GM10266 (cell line): ENCODE results near the gene SCNN1B.
"Not testable (repeated sequence)": the region's sequence is repeated elsewhere in the genome, so short reads cannot be mapped to it uniquely, and the experiment has no call there.

Source experiments
- DNase-seq: peaks from one replicate; pipeline ENCODE4 v3.0.0; 2012; ENCODE audit errors: extremely low spot score
- CTCF ChIP-seq: IDR thresholded peaks from 2 replicates; pipeline ENCODE4 v1.5.1; 2012; ENCODE audit warnings: mild to moderate bottlenecking, low read depth; ENCODE audit not compliant: control insufficient read depth, insufficient read depth; ENCODE audit errors: missing control alignments

SCNN1B gene

GRCh38 chr16:23365602-23366240 is 63.6 kb downstream of the SCNN1B start:
- TF ChIP-seq CTCF: no peak

GRCh38 chr16:23366341-23366740 is 64.2 kb downstream of the SCNN1B start:
- not testable (repeated sequence) for DNase-seq

More at GRCh38 chr16:23365602-23366240, 63.6 kb downstream of the SCNN1B start:
- no peak for DNase-seq

- no peak for TF ChIP-seq CTCF
- no peak for DNase-seq
Measured at GRCh38 chr16:23367564-23367963, 65.5 kb downstream of the SCNN1B start.

- no peak for DNase-seq
- TF ChIP-seq CTCF: no peak
Measured at GRCh38 chr16:23367988-23368387, 65.9 kb downstream of the SCNN1B start.

GRCh38 chr16:23368469-23368868 is 66.4 kb downstream of the SCNN1B start:
- no peak for DNase-seq
- no peak for TF ChIP-seq CTCF

- no peak for DNase-seq
- TF ChIP-seq CTCF: no peak
Measured at GRCh38 chr16:23369416-23369815, 67.3 kb downstream of the SCNN1B start.

- no peak for TF ChIP-seq CTCF
- DNase-seq: no peak
Measured at GRCh38 chr16:23371368-23371767, 69.3 kb downstream of the SCNN1B start.
